Karpas-422 (cell line): ENCODE data around the gene SLC39A2. TPM values are rescaled to one million over a fixed set of nuclear protein-coding genes. Genes with fewer than 3 reads are reported as not detected.

ENCODE experiments used
- small RNA-seq: library from RNA; depleted of rRNA; stranded (forward); fragments of <200 nt; gene quantifications from one replicate; pipeline ENCODE3, GENCODE V24; 2014
- total RNA-seq: library from RNA; depleted of rRNA; stranded (reverse); fragments of >200 nt; shearing (Covaris generic); gene quantifications from 2 replicates; pipeline ENCODE4 v1.2.3, GENCODE V29; 2014; ENCODE audit warnings: low replicate concordance; rRNA removed

SLC39A2 gene
- total RNA-seq, 1 experiment from 2014 or later: not detected

Small RNAs within 50 kb of the gene (small RNA-seq; reads per million reads assigned to genes)
- gene RN7SL189P: not detected

Other genes with a start within 250 kb of the SLC39A2 start
- gene EDDM3B, start 230.9 kb upstream of the SLC39A2 start, total RNA-seq: 0.22 TPM in 1 of 2 replicates, not detected in the other
- gene RNASE6, start 218.0 kb upstream of the SLC39A2 start, total RNA-seq: not detected in 2 replicates
- gene RNASE1, start 196.4 kb upstream of the SLC39A2 start, total RNA-seq: not detected in 2 replicates
- not detected in 2 replicates for gene RNASE3, start 107.9 kb upstream of the SLC39A2 start, total RNA-seq
- not detected in 2 replicates for gene RNASE2, start 43.8 kb upstream of the SLC39A2 start, total RNA-seq
- gene METTL17, start 9.3 kb upstream of the SLC39A2 start, total RNA-seq: 110 and 150 TPM in 2 replicates
- gene NDRG2, start 25.8 kb downstream of the SLC39A2 start, total RNA-seq: not detected in 2 replicates
- not detected in 2 replicates for gene TPPP2, start 30.9 kb downstream of the SLC39A2 start, total RNA-seq
- not detected in 2 replicates for gene RNASE13, start 35.5 kb downstream of the SLC39A2 start, total RNA-seq
- gene RNASE7, start 43.1 kb downstream of the SLC39A2 start, total RNA-seq: not detected in 2 replicates
- gene RNASE8, start 58.5 kb downstream of the SLC39A2 start, total RNA-seq: not detected in 2 replicates
- 2.2 TPM in 2 replicates for gene ARHGEF40, start 71.0 kb downstream of the SLC39A2 start, total RNA-seq
- gene ZNF219, start 99.4 kb downstream of the SLC39A2 start, total RNA-seq: 3.4 and 3.8 TPM in 2 replicates
- gene TMEM253, start 101.8 kb downstream of the SLC39A2 start, total RNA-seq: not detected in 2 replicates
- gene OR5AU1, start 156.8 kb downstream of the SLC39A2 start, total RNA-seq: not detected in 2 replicates